H1 (cell line): Measurements from ENCODE around the gene CSF1. TPM values are rescaled to one million over a fixed set of nuclear protein-coding genes. Genes with fewer than 3 reads are reported as not detected.

Experiments
- CTBP2 ChIP-seq: IDR thresholded peaks from 2 replicates; pipeline ENCODE4 v1.7.0; 2011; ENCODE audit warnings: borderline replicate concordance, mild to moderate bottlenecking, moderate library complexity, mixed read lengths, low read length; ENCODE audit not compliant: insufficient read depth, insufficient read length
- EP300 ChIP-seq, 2 experiments: IDR thresholded peaks; 1 replicate in 1 of 2; 2 replicates in 1 of 2; pipeline ENCODE4 v1.6.1; 2011 to 2012; ENCODE audit warnings: low read depth in 2 of 2, low read length in 2 of 2, mild to moderate bottlenecking in 2 of 2, borderline replicate concordance in 1 of 2, inconsistent platforms in 1 of 2, moderate library complexity in 1 of 2
- KDM5A ChIP-seq: fragments of 200-600 bp; IDR thresholded peaks from 2 replicates; pipeline ENCODE4 v1.7.1; 2012; ENCODE audit warnings: mild to moderate bottlenecking, low read length, inconsistent platforms, mixed read lengths
- RAD21 ChIP-seq, 2 experiments: IDR thresholded peaks in 1 of 2; conservative IDR thresholded peaks in 1 of 2; 2 replicates each; pipeline ENCODE4 v1.6.1; 2011; ENCODE audit warnings: low read depth in 2 of 2, low read length in 2 of 2, improper control_type of control experiment in 1 of 2, inconsistent platforms in 1 of 2, mild to moderate bottlenecking in 1 of 2, moderate library complexity in 1 of 2
- RBBP5 ChIP-seq: IDR thresholded peaks from 2 replicates; pipeline ENCODE4 v1.7.1; 2012; ENCODE audit warnings: low read depth, mild to moderate bottlenecking, inconsistent platforms, low read length, moderate library complexity, borderline replicate concordance
- RNF2 ChIP-seq: fragments of 200-900, 300-1000 bp; sonication (generic); IDR thresholded peaks from 2 replicates; pipeline ENCODE4 v1.7.1; 2016; ENCODE audit warnings: borderline replicate concordance, low read depth, mild to moderate bottlenecking, antibody characterized with exemption, low read length; ENCODE audit not compliant: poor library complexity, severe bottlenecking; ENCODE audit errors: missing control alignments
- SUZ12 ChIP-seq: fragments of 200-600 bp; sonication (generic); IDR thresholded peaks from 2 replicates; pipeline ENCODE4 v1.6.1; 2012; ENCODE audit warnings: mild to moderate bottlenecking, inconsistent platforms, low read length, moderate library complexity, mixed read lengths
- polyA plus RNA-seq, 7 experiments: library from polyadenylated mRNA; depleted of rRNA in 3 of 7; stranded (reverse) in 5 of 7; unstranded in 2 of 7; fragments of >200 nt in 5 of 7; fragments of 200-250 nt in 2 of 7; gene quantifications; 1 replicate in 5 of 7; 2 replicates in 1 of 7; 4 replicates in 1 of 7; pipeline versions ENCODE4 v1.2.1 to v1.2.3, GENCODE V29; 2011 to 2013; ENCODE audit warnings: missing spikeins in 2 of 7, mixed read lengths in 2 of 7
- total RNA-seq: library from RNA; stranded (reverse); fragmentation: NEBNext Ultra II Directional; extraction: Animal tissue kit (Norgen Biotek cat#: 25700); gene quantifications from 2 replicates; pipeline ENCODE4 v1.2.1, GENCODE V29; 2021

The CSF1 gene
- total and polyA plus RNA-seq, 2 of the 8 experiments (the other 6 are each of a cell fraction or from before 2014, with no cell fraction given), result 3.3 to 5.4 TPM

DNA sequence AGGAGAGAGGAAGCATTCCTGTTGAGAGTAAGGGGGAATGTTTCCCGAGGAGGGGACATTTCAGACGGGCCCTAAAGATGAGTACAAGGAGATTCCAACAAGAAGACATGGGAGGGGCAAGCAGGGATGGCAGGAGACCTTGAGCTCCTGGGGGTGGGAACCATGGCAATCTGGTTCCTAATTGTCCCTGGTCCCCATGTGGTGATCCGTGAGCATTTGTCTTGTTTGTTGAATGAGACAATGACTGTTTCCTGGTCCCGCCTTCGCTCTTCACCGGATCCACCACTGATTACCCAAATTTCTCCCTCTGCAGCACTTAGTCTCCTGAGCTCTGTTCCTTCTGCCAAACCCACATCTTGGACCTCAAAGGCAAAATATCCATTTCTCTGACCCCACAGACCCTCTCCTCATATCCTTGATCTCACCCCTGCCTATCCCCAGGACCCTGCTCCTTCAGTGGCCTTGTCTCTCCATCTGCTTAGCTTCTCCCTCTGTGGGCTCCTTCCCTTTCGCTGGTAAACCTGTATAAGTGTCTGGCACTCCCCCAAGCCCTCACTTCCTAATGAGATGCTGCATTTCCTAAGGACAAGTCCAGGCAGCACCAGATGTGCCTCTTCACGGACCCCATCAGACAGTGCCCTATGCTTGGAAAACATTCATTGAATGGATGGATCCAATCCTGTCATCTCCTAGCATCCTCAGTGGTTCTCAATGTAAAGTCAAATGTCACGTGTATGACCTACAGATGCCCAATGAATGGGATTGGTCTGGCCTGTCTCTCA, 8.3 kb upstream of the CSF1 start (continued):
- TF ChIP-seq KDM5A (no peak), CTBP2 (no peak), RBBP5 (no peak), RNF2 (no peak), RAD21 (IDR thresholded peaks at IDR 0.05 in 1 of 2, conservative IDR thresholded peaks at IDR 0.05 in 1 of 2; ENCODE audit: low read depth in 2 of 2, low read length in 2 of 2) (no peak), EP300 (IDR thresholded peaks at IDR 0.05; ENCODE audit: borderline replicate concordance in 1 of 2, low read depth in 2 of 2, low read length in 2 of 2) (no peak), SUZ12 (no peak)
